ENCODE results near the gene PRKD1. TPM values are rescaled to one million over a fixed set of nuclear protein-coding genes. Genes with fewer than 3 reads are reported as not detected.

PRKD1 gene
- total RNA-seq, 1 donor = 28.6 TPM

- no peak overlapping the region for H2AFZ ChIP-seq (ENCODE audit: low read length)
- no peak for TF ChIP-seq CTCF (IDR thresholded peaks at IDR 0.05; ENCODE audit: extremely low read depth, low read depth, low read length)
Observed at GRCh38 chr14:29905543-29905942, 22.1 kb downstream of the PRKD1 start.

GRCh38 chr14:29900609-29901350 lies 26.9 kb downstream of the PRKD1 start:
- TF ChIP-seq CTCF (IDR thresholded peaks at IDR 0.05; ENCODE audit: extremely low read depth, low read depth, low read length) = no peak
- H3K79me2 ChIP-seq (ENCODE audit: insufficient read depth, low read length) = peaks cover 84% of the 10 kb centered on the region
- H3K4me3 ChIP-seq (ENCODE audit: insufficient read depth, low read length) = no peak overlapping the region
- peaks cover 10% of the 10 kb centered on the region for H4K20me1 ChIP-seq (ENCODE audit: insufficient read depth, low read length)
- no peaks in the 10 kb centered on the region for H3K27me3 ChIP-seq (ENCODE audit: insufficient read depth, low read length)
- no peaks in the 10 kb centered on the region for H3K4me1 ChIP-seq (ENCODE audit: insufficient read depth, low read length)
- H3K36me3 ChIP-seq (ENCODE audit: insufficient read depth, low read length) = no peaks in the 10 kb centered on the region
- H3K27ac ChIP-seq (ENCODE audit: low read depth, low read length) = no peak overlapping the region
- H3K4me2 ChIP-seq (ENCODE audit: insufficient read depth, low read length) = no peak overlapping the region
- H2AFZ ChIP-seq (ENCODE audit: low read length) = no peak overlapping the region
- no peak for DNase-seq (ENCODE audit: insufficient read length, low spot score, missing footprints)
- no peaks in the 10 kb centered on the region for H3K9me3 ChIP-seq (ENCODE audit: low read depth, low read length)

More at GRCh38 chr14:29905543-29905942, 22.1 kb downstream of the PRKD1 start:
- H3K4me2 ChIP-seq (ENCODE audit: insufficient read depth, low read length) = no peak overlapping the region
- peaks cover 6% of the 10 kb centered on the region for H3K36me3 ChIP-seq (ENCODE audit: insufficient read depth, low read length)
- no peak for DNase-seq (ENCODE audit: insufficient read length, low spot score, missing footprints)
- no peak overlapping the region for H3K4me3 ChIP-seq (ENCODE audit: insufficient read depth, low read length)
- no peaks in the 10 kb centered on the region for H3K27me3 ChIP-seq (ENCODE audit: insufficient read depth, low read length)
- H3K4me1 ChIP-seq (ENCODE audit: insufficient read depth, low read length) = peaks cover 11% of the 10 kb centered on the region
- H3K27ac ChIP-seq (ENCODE audit: low read depth, low read length) = no peak overlapping the region
- no peaks in the 10 kb centered on the region for H3K9me3 ChIP-seq (ENCODE audit: low read depth, low read length)
- peaks cover 12% of the 10 kb centered on the region for H4K20me1 ChIP-seq (ENCODE audit: insufficient read depth, low read length)
- peaks cover 88% of the 10 kb centered on the region for H3K79me2 ChIP-seq (ENCODE audit: insufficient read depth, low read length)

- TF ChIP-seq CTCF (IDR thresholded peaks at IDR 0.05; ENCODE audit: extremely low read depth, low read depth, low read length) = no peak
- peaks cover 11% of the 10 kb centered on the region for H4K20me1 ChIP-seq (ENCODE audit: insufficient read depth, low read length)
Observed at GRCh38 chr14:29898470-29898869, 29.2 kb downstream of the PRKD1 start.

DNA sequence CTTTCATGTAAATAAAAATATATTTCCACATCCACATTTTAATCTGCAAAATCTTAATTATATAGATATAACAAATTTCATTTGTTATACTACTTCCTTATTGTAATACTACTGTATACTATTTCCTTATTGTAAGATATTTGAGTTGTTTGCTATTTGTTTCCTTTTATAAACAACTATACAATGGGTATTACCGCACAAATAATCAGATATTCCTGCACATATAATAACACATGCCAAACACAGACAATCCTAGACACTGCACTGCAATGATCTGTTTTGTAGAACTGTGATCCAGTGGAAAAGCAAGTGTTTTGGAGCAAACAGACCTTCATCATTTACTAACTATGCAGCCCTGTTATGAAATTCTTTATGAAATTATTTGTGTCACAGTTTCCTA lies 30.5 kb downstream of the PRKD1 start:
- DNase-seq (ENCODE audit: insufficient read length, low spot score, missing footprints) = no peak
- Histone ChIP-seq H3K27ac (ENCODE audit: low read depth, low read length) (no peak overlapping the region), H3K36me3 (ENCODE audit: insufficient read depth, low read length) (no peaks in the 10 kb centered on the region), H3K4me2 (ENCODE audit: insufficient read depth, low read length) (no peak overlapping the region), H3K4me3 (ENCODE audit: insufficient read depth, low read length) (no peak overlapping the region), H4K20me1 (ENCODE audit: insufficient read depth, low read length) (peaks cover 11% of the 10 kb centered on the region), H3K4me1 (ENCODE audit: insufficient read depth, low read length) (no peaks in the 10 kb centered on the region), H3K9me3 (ENCODE audit: low read depth, low read length) (no peaks in the 10 kb centered on the region), H3K79me2 (ENCODE audit: insufficient read depth, low read length) (peaks cover 79% of the 10 kb centered on the region), H2AFZ (ENCODE audit: low read length) (no peak overlapping the region), H3K27me3 (ENCODE audit: insufficient read depth, low read length) (no peaks in the 10 kb centered on the region)
- TF ChIP-seq CTCF (IDR thresholded peaks at IDR 0.05; ENCODE audit: extremely low read depth, low read depth, low read length) = no peak

More at GRCh38 chr14:29898470-29898869, 29.2 kb downstream of the PRKD1 start:
- Histone ChIP-seq H3K27ac (ENCODE audit: low read depth, low read length) (no peak overlapping the region), H3K9me3 (ENCODE audit: low read depth, low read length) (no peaks in the 10 kb centered on the region), H3K4me1 (ENCODE audit: insufficient read depth, low read length) (no peaks in the 10 kb centered on the region), H3K36me3 (ENCODE audit: insufficient read depth, low read length) (no peaks in the 10 kb centered on the region), H3K4me2 (ENCODE audit: insufficient read depth, low read length) (no peak overlapping the region), H3K79me2 (ENCODE audit: insufficient read depth, low read length) (peaks cover 86% of the 10 kb centered on the region), H3K4me3 (ENCODE audit: insufficient read depth, low read length) (no peak overlapping the region), H2AFZ (ENCODE audit: low read length) (no peak overlapping the region), H3K27me3 (ENCODE audit: insufficient read depth, low read length) (no peaks in the 10 kb centered on the region)
- no peak for DNase-seq (ENCODE audit: insufficient read length, low spot score, missing footprints)
